ENCODE measurements around the gene GPR141.

- TF ChIP-seq EP300 (IDR thresholded peaks at IDR 0.05) (no peak), POLR2AphosphoS5 (IDR thresholded peaks at IDR 0.05) (no peak)
Observed at GRCh38 chr7:37782166-37782565, 98.6 kb downstream of the GPR141 start.

Measured in sigmoid colon (tissue), 4 donors.